ENCODE data around the gene SIN3B. TPM values are rescaled to one million over a fixed set of nuclear protein-coding genes. Genes with fewer than 3 reads are reported as not detected.

Gene SIN3B
- total and polyA plus RNA-seq, 2 experiments from 2014 or later, result 14.9 to 18.7 TPM

DNA sequence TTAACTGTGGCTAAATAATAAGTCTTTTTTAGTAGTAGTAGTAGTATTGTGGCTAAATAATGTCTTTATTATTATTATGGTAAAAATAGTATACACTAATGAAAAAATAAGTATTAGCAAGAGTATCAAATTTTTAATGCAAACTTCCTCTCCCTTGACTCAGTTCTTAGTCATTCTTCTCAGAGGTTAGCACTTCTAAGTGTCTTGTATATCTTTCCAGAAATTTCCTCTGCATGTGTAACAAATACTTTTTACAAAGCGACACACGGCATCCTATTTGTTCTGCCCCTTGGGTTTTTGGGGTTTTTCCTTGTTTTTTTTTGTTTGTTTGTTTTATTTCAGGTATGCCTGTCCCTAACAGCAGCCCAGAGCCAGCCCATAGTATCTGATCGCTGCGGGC lies 20.9 kb downstream of the SIN3B start:
- Histone ChIP-seq H3K4me2 (ENCODE audit: unreplicated experiment) (peak overlapping the region; percentile 21), H3K27me3 (replicated peaks; ENCODE audit: insufficient read depth) (no peaks in the 10 kb centered on the region), H3K4me3 (no peak overlapping the region), H3K27ac (0 out of 2 replicates have a peak overlapping the region, but pooled peaks have one; percentile 13), H3K36me3 (ENCODE audit: low read depth) (peaks cover 28% of the 10 kb centered on the region; the same call in 1 of the 2 replicates), H3K9me3 (ENCODE audit: low read depth) (no peaks in the 10 kb centered on the region), H3K79me2 (ENCODE audit: insufficient read depth) (no peaks in the 10 kb centered on the region), H4K20me1 (ENCODE audit: insufficient read depth) (no peaks in the 10 kb centered on the region), H3K4me1 (ENCODE audit: insufficient read depth) (peaks cover 22% of the 10 kb centered on the region), H3K9ac (no peak overlapping the region), H2AFZ (no peak overlapping the region), H3F3A (ENCODE audit: insufficient read depth) (peaks cover 19% of the 10 kb centered on the region; the same call in 1 of the 2 replicates), H3K9me2 (ENCODE audit: insufficient read depth) (no peaks in the 10 kb centered on the region)
- in situ Hi-C loops (cut with MboI), result no loop called here
- no peak for TF ChIP-seq EZH2 (IDR thresholded peaks at IDR 0.05; ENCODE audit: insufficient read depth, poor library complexity, severe bottlenecking)
- TF ChIP-seq EZH2phosphoT487 (IDR thresholded peaks at IDR 0.05; ENCODE audit: insufficient read depth, low read depth), result no peak
- peak; percentile 68 for DNase-seq
- 79 to 80% methylated on average over 4 of the region's 4 CpGs for WGBS, 2 experiments (ENCODE audit: low coverage in 1 of 2, low lambda C conversion rate in 2 of 2, missing lambda C conversion rate in 2 of 2)

DNA sequence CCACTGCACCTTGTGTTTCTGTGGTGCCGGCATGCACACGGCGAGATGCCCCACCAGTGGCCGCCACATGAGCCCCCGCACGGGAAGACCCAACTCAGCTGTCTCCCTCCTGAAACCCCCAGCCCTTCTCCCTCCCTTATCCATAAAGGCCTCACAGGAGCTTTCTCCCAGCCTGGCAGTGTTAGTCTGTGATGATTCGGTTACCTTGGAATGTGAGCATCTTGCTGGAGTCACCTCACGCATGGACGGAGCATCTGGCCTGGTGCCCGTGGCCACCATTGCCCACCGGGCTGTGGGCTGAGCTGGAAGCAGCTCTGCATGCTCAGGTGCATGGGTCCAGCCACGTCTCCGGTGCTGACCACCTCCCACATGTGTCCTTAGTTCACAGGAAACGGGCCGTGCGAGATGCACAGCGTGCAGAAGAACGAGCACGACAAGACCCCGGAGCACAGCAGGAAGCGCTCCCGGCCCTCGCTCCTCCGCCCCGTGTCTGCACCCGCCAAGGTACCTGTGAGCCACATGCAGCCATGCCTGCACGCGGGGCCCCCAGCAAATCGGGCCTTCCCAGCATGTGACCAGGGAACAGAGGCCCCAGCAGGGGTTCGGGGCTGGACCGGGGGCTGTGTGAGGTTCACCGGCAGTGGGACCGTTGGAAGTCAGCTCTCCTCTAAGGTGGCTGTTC lies 22.0 kb downstream of the SIN3B start:
- peak; percentile 47 for DNase-seq
- Histone ChIP-seq H3K9ac (no peak overlapping the region), H4K20me1 (ENCODE audit: insufficient read depth) (no peaks in the 10 kb centered on the region), H3K27ac (no peak overlapping the region), H3K36me3 (ENCODE audit: low read depth) (peaks cover 28% of the 10 kb centered on the region; the same call in 1 of the 2 replicates), H3K4me2 (ENCODE audit: unreplicated experiment) (no peak overlapping the region), H3K4me1 (ENCODE audit: insufficient read depth) (peaks cover 22% of the 10 kb centered on the region), H3F3A (ENCODE audit: insufficient read depth) (peaks cover 19% of the 10 kb centered on the region; the same call in 1 of the 2 replicates), H3K79me2 (ENCODE audit: insufficient read depth) (no peaks in the 10 kb centered on the region), H2AFZ (no peak overlapping the region), H3K4me3 (no peak overlapping the region), H3K27me3 (replicated peaks; ENCODE audit: insufficient read depth) (no peaks in the 10 kb centered on the region), H3K9me3 (ENCODE audit: low read depth) (no peaks in the 10 kb centered on the region), H3K9me2 (ENCODE audit: insufficient read depth) (no peaks in the 10 kb centered on the region)
- TF ChIP-seq EZH2 (IDR thresholded peaks at IDR 0.05; ENCODE audit: insufficient read depth, poor library complexity, severe bottlenecking), result no peak
- TF ChIP-seq EZH2phosphoT487 (IDR thresholded peaks at IDR 0.05; ENCODE audit: insufficient read depth, low read depth), result no peak
- in situ Hi-C loops (cut with MboI), result no loop called here
- WGBS, 2 experiments (ENCODE audit: low coverage in 1 of 2, low lambda C conversion rate in 2 of 2, missing lambda C conversion rate in 2 of 2), result 86% methylated on average over 32 to 33 of the region's 33 CpGs

- Histone ChIP-seq H3K9ac (no peak overlapping the region), H3K4me3 (no peak overlapping the region), H3F3A (ENCODE audit: insufficient read depth) (peaks cover 19% of the 10 kb centered on the region; the same call in 1 of the 2 replicates), H3K9me2 (ENCODE audit: insufficient read depth) (no peaks in the 10 kb centered on the region), H3K27ac (no peak overlapping the region), H3K27me3 (replicated peaks; ENCODE audit: insufficient read depth) (no peaks in the 10 kb centered on the region), H4K20me1 (ENCODE audit: insufficient read depth) (no peaks in the 10 kb centered on the region), H2AFZ (no peak overlapping the region), H3K4me2 (ENCODE audit: unreplicated experiment) (no peak overlapping the region), H3K79me2 (ENCODE audit: insufficient read depth) (no peaks in the 10 kb centered on the region), H3K4me1 (ENCODE audit: insufficient read depth) (peaks cover 22% of the 10 kb centered on the region), H3K36me3 (ENCODE audit: low read depth) (peaks cover 23% of the 10 kb centered on the region; the same call in 1 of the 2 replicates), H3K9me3 (ENCODE audit: low read depth) (no peaks in the 10 kb centered on the region)
- 87 to 92% methylated on average over 6 to 7 of the region's 7 CpGs for WGBS, 2 experiments (ENCODE audit: low coverage in 1 of 2, low lambda C conversion rate in 2 of 2, missing lambda C conversion rate in 2 of 2)
- DNase-seq, result no peak
- in situ Hi-C loops (cut with MboI), result no loop called here
- no peak for TF ChIP-seq EZH2phosphoT487 (IDR thresholded peaks at IDR 0.05; ENCODE audit: insufficient read depth, low read depth)
- no peak for TF ChIP-seq EZH2 (IDR thresholded peaks at IDR 0.05; ENCODE audit: insufficient read depth, poor library complexity, severe bottlenecking)
These were observed 23.9 kb downstream of the SIN3B start for GRCh38 chr19:16853066-16853465.

DNA sequence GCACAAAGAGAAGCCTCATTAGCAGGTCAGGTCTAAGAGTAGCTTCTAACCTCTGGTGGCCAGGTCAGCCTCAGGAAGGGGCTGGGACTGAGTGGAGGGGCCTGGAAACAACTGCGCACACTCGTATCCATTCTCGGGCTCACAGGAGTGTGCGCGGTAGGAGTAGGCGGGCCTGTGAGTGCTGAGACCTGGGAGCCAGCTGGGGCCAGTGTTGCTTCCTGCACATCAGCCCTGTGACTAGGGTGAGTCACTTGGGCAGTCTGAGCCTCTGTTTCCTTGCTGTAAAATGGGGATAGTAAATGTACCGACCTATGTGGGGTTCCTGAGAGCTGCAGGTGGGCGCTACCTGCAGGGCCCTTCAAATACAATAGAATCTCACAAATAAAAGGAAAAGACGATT lies 26.9 kb downstream of the SIN3B start:
- Histone ChIP-seq H3K9me3 (ENCODE audit: low read depth) (no peaks in the 10 kb centered on the region), H4K20me1 (ENCODE audit: insufficient read depth) (no peaks in the 10 kb centered on the region), H3K27me3 (replicated peaks; ENCODE audit: insufficient read depth) (no peaks in the 10 kb centered on the region), H3K27ac (no peak overlapping the region), H3K79me2 (ENCODE audit: insufficient read depth) (no peaks in the 10 kb centered on the region), H3K4me3 (no peak overlapping the region), H3K9ac (no peak overlapping the region), H3F3A (ENCODE audit: insufficient read depth) (no peaks in the 10 kb centered on the region), H3K9me2 (ENCODE audit: insufficient read depth) (no peaks in the 10 kb centered on the region), H3K36me3 (ENCODE audit: low read depth) (peaks cover 16% of the 10 kb centered on the region; the same call in 1 of the 2 replicates), H3K4me1 (ENCODE audit: insufficient read depth) (no peaks in the 10 kb centered on the region), H3K4me2 (ENCODE audit: unreplicated experiment) (no peak overlapping the region), H2AFZ (no peak overlapping the region)
- DNase-seq, result no peak
- 89 to 92% methylated on average over 9 of the region's 9 CpGs for WGBS, 2 experiments (ENCODE audit: low coverage in 1 of 2, low lambda C conversion rate in 2 of 2, missing lambda C conversion rate in 2 of 2)
- no peak for TF ChIP-seq EZH2 (IDR thresholded peaks at IDR 0.05; ENCODE audit: insufficient read depth, poor library complexity, severe bottlenecking)
- TF ChIP-seq EZH2phosphoT487 (IDR thresholded peaks at IDR 0.05; ENCODE audit: insufficient read depth, low read depth), result no peak
- in situ Hi-C loops (cut with MboI), result no loop called here

Data from GM23248 (cell line).